ENCODE data around the gene CNRIP1.

Gene CNRIP1

GRCh38 chr2:68251187-68251854 is 68.4 kb downstream of the CNRIP1 start:
- DNase-seq (ENCODE audit: low read depth in 2 of 2) = peak; percentile 41 to 48

GRCh38 chr2:68250652-68251186 is 69.0 kb downstream of the CNRIP1 start:
- DNase-seq (ENCODE audit: low read depth in 2 of 2) = no peak

- no peak for DNase-seq (ENCODE audit: low read depth in 2 of 2)
Measured at GRCh38 chr2:68250196-68250595, 69.6 kb downstream of the CNRIP1 start.

- DNase-seq (ENCODE audit: low read depth in 2 of 2) = no peak
Measured at GRCh38 chr2:68248806-68249205, 70.9 kb downstream of the CNRIP1 start.

- no peak for DNase-seq (ENCODE audit: low read depth in 2 of 2)
Measured at GRCh38 chr2:68248361-68248760, 71.4 kb downstream of the CNRIP1 start.

GRCh38 chr2:68246396-68246795 is 73.4 kb downstream of the CNRIP1 start:
- no peak for DNase-seq (ENCODE audit: low read depth in 2 of 2)

- no peak for DNase-seq (ENCODE audit: low read depth in 2 of 2)
Measured at GRCh38 chr2:68245672-68246071, 74.1 kb downstream of the CNRIP1 start.

GRCh38 chr2:68245066-68245465 is 74.7 kb downstream of the CNRIP1 start:
- no peak for DNase-seq (ENCODE audit: low read depth in 2 of 2)

GRCh38 chr2:68244456-68244855 is 75.3 kb downstream of the CNRIP1 start:
- DNase-seq (ENCODE audit: low read depth in 2 of 2) = no peak

Measured in stimulated activated CD8-positive, alpha-beta memory T cell treated with anti-CD3 and anti-CD28 coated beads, Interleukin-7, amount 100 ng/mL, for 1 hour (primary cell).